Astrocyte (in vitro differentiated cells and primary cell): Measurements from ENCODE around the gene SELENOK.

Experiments
- CTCF ChIP-seq: IDR thresholded peaks from 2 replicates; pipeline ENCODE4 v1.5.1; 2011; ENCODE audit warnings: low read depth, mild to moderate bottlenecking, inconsistent platforms, low read length, moderate library complexity; ENCODE audit not compliant: insufficient read depth
- EZH2 ChIP-seq: IDR thresholded peaks from 2 replicates; pipeline ENCODE4 v1.6.1; 2012; ENCODE audit warnings: mild to moderate bottlenecking, low read length, inconsistent platforms; ENCODE audit not compliant: insufficient read depth

GRCh38 chr3:53856964-53857363 lies 34.7 kb downstream of the SELENOK start:
- TF ChIP-seq CTCF, result no peak
- TF ChIP-seq EZH2, result no peak
